CD14-positive monocyte (primary cell): ENCODE results near the gene CYP26A1. TPM values are rescaled to one million over a fixed set of nuclear protein-coding genes. Genes with fewer than 3 reads are reported as not detected.

Experiments
- DNase-seq, 3 donors: peaks; one replicate each; pipeline ENCODE4 v3.0.0-alpha.2; 2011 to 2022
- H2AFZ ChIP-seq: 2 replicates; pipeline ENCODE4 v1.6.0; 2012; ENCODE audit warnings: mild to moderate bottlenecking, low read depth, low read length, inconsistent platforms; ENCODE audit not compliant: insufficient read depth, poor library complexity, severe bottlenecking
- H3K27ac ChIP-seq, 2 donors: 1 replicate in 1 of 2; 2 replicates in 1 of 2; pipeline ENCODE4 v1.5.1; 2012 to 2013; ENCODE audit warnings: low read length in 2 of 2, control low read depth in 1 of 2, inconsistent platforms in 1 of 2, low read depth in 1 of 2, mild to moderate bottlenecking in 1 of 2
- H3K27me3 ChIP-seq, 2 donors: one replicate each; pipeline versions ENCODE4 v1.6.0 to v1.6.1; 2011 to 2013; ENCODE audit warnings: low read length in 2 of 2; ENCODE audit not compliant: control insufficient read depth in 2 of 2, insufficient read depth in 2 of 2
- H3K36me3 ChIP-seq, 2 donors: replicated peaks in 1 of 2; 1 replicate in 1 of 2; 2 replicates in 1 of 2; pipeline versions ENCODE4 v1.5.1 to v1.6.1; 2012 to 2013; ENCODE audit warnings: low read length in 2 of 2, control low read depth in 1 of 2, inconsistent platforms in 1 of 2, mild to moderate bottlenecking in 1 of 2; ENCODE audit not compliant: insufficient read depth in 2 of 2, control insufficient read depth in 1 of 2
- H3K4me1 ChIP-seq, 2 donors: 1 replicate in 1 of 2; 2 replicates in 1 of 2; pipeline versions ENCODE4 v1.5.1 to v1.6.1; 2012 to 2013; ENCODE audit warnings: low read length in 2 of 2, control low read depth in 1 of 2, inconsistent platforms in 1 of 2, mild to moderate bottlenecking in 1 of 2, moderate library complexity in 1 of 2; ENCODE audit not compliant: insufficient read depth in 2 of 2, control insufficient read depth in 1 of 2
- H3K4me2 ChIP-seq: replicated peaks from 2 replicates; pipeline ENCODE3; 2012; ENCODE audit warnings: low read length, moderate library complexity, mild to moderate bottlenecking; ENCODE audit not compliant: poor library complexity, severe bottlenecking; ENCODE audit errors: extremely low read depth
- H3K4me3 ChIP-seq, 3 experiments: fragments of 200-600 bp in 1 of 3; sonication (generic) in 1 of 3; replicated peaks in 1 of 3; 1 replicate in 2 of 3; 2 replicates in 1 of 3; pipeline ENCODE4 v1.5.1; 2011 to 2013; ENCODE audit warnings: low read length in 3 of 3, mild to moderate bottlenecking in 3 of 3, control low read depth in 2 of 3, low read depth in 2 of 3, inconsistent platforms in 1 of 3, moderate library complexity in 1 of 3
- H3K79me2 ChIP-seq: 2 replicates; pipeline ENCODE4 v1.6.0; 2012; ENCODE audit warnings: mild to moderate bottlenecking, control low read depth, inconsistent platforms, low read length, moderate library complexity; ENCODE audit not compliant: insufficient read depth
- H3K9ac ChIP-seq: 2 replicates; pipeline ENCODE4 v1.6.0; 2017; ENCODE audit warnings: low read length, mild to moderate bottlenecking; ENCODE audit not compliant: insufficient read depth, poor library complexity, severe bottlenecking
- H3K9me3 ChIP-seq, 2 donors: replicated peaks in 1 of 2; 1 replicate in 1 of 2; 2 replicates in 1 of 2; pipeline versions ENCODE4 v1.5.1 to v1.6.1; 2012 to 2013; ENCODE audit warnings: low read length in 2 of 2, control low read depth in 1 of 2; ENCODE audit not compliant: control insufficient read depth in 1 of 2, insufficient read depth in 1 of 2
- H4K20me1 ChIP-seq: 2 replicates; pipeline ENCODE4 v1.6.0; 2012; ENCODE audit warnings: mild to moderate bottlenecking, low read length, control low read depth, moderate library complexity; ENCODE audit not compliant: insufficient read depth
- H3K27ac Mint-ChIP-seq, 7 donors: one replicate each; pipeline ENCODE4 v1.8.0; 2020; ENCODE audit warnings: mild to moderate bottlenecking in 7 of 7, mixed read lengths in 7 of 7, moderate library complexity in 6 of 7, inconsistent platforms in 2 of 7
- H3K27me3 Mint-ChIP-seq, 3 donors: one replicate each; pipeline ENCODE4 v1.8.0; 2021 to 2022; ENCODE audit warnings: low read depth in 3 of 3, mild to moderate bottlenecking in 3 of 3, mixed read lengths in 3 of 3, moderate library complexity in 3 of 3, inconsistent platforms in 1 of 3
- H3K36me3 Mint-ChIP-seq, 2 donors: one replicate each; pipeline ENCODE4 v1.8.0; 2020; ENCODE audit warnings: mixed read lengths in 2 of 2, inconsistent platforms in 1 of 2, mild to moderate bottlenecking in 1 of 2
- H3K4me1 Mint-ChIP-seq: one replicate; pipeline ENCODE4 v1.8.0; 2020; ENCODE audit warnings: mild to moderate bottlenecking, mixed read lengths
- H3K4me3 Mint-ChIP-seq, 2 donors: one replicate each; pipeline ENCODE4 v1.8.0; 2020; ENCODE audit warnings: mild to moderate bottlenecking in 2 of 2, mixed read lengths in 2 of 2, moderate library complexity in 1 of 2
- H3K9me3 Mint-ChIP-seq, 7 donors: one replicate each; pipeline ENCODE4 v1.8.0; 2020 to 2022; ENCODE audit warnings: mixed read lengths in 7 of 7, mild to moderate bottlenecking in 6 of 7, moderate library complexity in 6 of 7, inconsistent platforms in 2 of 7
- CTCF ChIP-seq: fragments of 200-600 bp; IDR thresholded peaks from one replicate; pipeline ENCODE4 v1.8.0; 2022; ENCODE audit warnings: antibody characterized with exemption, mild to moderate bottlenecking
- WGBS: methylation state at CpG from one replicate; pipeline ENCODE4 v1.1.5; 2013; ENCODE audit warnings: missing lambda C conversion rate; ENCODE audit not compliant: insufficient coverage; 5-methylcytosine and 5-hydroxymethylcytosine counted together
- intact Hi-C, 2 donors: fragments of 100-400 bp; cut with micrococcal nuclease; formaldehyde crosslinking; loops; one replicate each; pipeline versions ENCODE4 v1.15.0 to v1.15.1; 2023
- polyA plus RNA-seq, 3 donors: library from polyadenylated mRNA; depleted of rRNA in 1 of 3; unstranded in 2 of 3; stranded (reverse) in 1 of 3; fragments of 300-500 nt in 2 of 3; fragments of >200 nt in 1 of 3; fragmentation: Illumina TruSeq in 2 of 3; gene quantifications; 1 replicate in 2 of 3; 2 replicates in 1 of 3; pipeline ENCODE4 v1.2.3, GENCODE V29; 2012 to 2021

The CYP26A1 gene
- polyA plus RNA-seq, 3 donors, result not detected

DNA sequence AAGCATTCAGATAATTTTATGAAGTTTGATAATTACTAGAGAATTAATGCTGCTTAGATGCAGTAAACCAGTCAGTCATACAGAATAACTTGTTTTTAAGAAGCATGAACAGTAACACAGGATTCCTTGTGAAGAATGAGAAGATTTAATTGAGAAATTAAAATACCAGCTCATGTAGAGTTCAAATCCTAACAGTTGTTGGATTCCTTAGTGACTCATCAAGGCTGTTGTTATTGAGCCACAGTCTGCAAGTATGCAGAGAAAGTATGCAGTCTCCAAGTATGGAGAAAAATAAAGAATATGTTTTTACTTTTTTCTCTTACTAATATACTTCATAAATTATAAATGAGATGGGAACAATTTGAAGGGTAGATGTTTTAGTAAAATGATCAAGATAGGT is 43.3 kb upstream of the CYP26A1 start:
- Mint-ChIP-seq H3K27me3 (peaks cover 0 to 2% (median 0%) of the 10 kb centered on the region in 3 donors), H3K4me1 (no peaks in the 10 kb centered on the region), H3K36me3 (peaks cover 35 to 46% of the 10 kb centered on the region in 2 donors), H3K27ac (no peak overlapping the region), H3K4me3 (no peak overlapping the region), H3K9me3 (peaks cover 0 to 6% (median 0%) of the 10 kb centered on the region in 7 donors)
- Histone ChIP-seq H3K36me3 (peaks cover 14 to 31% of the 10 kb centered on the region in 2 donors), H4K20me1 (no peaks in the 10 kb centered on the region), H3K4me1 (no peaks in the 10 kb centered on the region), H3K9ac (no peak overlapping the region), H3K4me3 (no peak overlapping the region), H2AFZ (no peak overlapping the region), H3K9me3 (no peaks in the 10 kb centered on the region), H3K79me2 (no peaks in the 10 kb centered on the region), H3K4me2 (no peak overlapping the region), H3K27me3 (no peaks in the 10 kb centered on the region), H3K27ac (no peak overlapping the region)
- no peak for TF ChIP-seq CTCF
- DNase-seq, result no peak
- intact Hi-C loops, result no loop called here

DNA sequence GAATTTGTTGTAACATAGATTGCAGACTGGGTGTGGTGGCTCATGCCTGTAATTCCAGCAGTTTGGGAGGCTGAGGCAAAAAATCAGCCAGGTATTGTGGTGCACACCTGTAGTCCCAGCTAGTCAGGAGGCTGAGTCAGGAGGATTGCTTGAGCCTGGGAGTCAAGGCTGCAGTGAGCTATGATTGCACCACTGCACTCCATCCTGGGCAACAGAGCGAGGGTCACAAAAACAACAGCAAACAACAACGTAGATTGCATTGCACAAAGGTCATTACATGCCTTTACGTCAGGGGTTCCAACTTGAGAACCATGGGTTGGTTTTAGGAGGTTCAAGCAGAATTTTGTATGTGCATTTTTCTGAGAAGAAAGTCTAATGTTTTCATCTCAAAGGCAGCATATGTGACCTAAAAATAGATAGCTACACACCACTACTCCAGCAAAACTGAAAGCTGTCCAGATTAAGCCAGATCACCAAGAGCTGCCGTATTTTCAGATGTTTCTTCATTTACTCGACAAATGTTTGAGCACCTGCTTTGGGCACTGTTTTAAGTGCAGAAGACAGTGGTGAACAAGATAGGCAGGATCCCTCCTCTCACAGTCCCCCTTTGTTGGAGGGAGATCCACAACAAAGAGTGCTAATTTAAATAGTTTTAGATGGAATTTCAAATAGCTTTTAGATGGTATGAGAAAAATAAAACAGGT is 41.4 kb upstream of the CYP26A1 start:
- Histone ChIP-seq H3K4me3 (no peak overlapping the region), H3K9me3 (no peaks in the 10 kb centered on the region), H3K79me2 (no peaks in the 10 kb centered on the region), H3K4me1 (no peaks in the 10 kb centered on the region), H3K27ac (no peak overlapping the region), H4K20me1 (no peaks in the 10 kb centered on the region), H3K27me3 (no peaks in the 10 kb centered on the region), H3K9ac (no peak overlapping the region), H3K36me3 (peaks cover 5 to 12% of the 10 kb centered on the region in 2 donors), H2AFZ (no peak overlapping the region), H3K4me2 (no peak overlapping the region)
- no peak for DNase-seq
- 100% methylated on average over 1 of the region's 5 CpGs for WGBS
- Mint-ChIP-seq H3K27me3 (peaks cover 0 to 2% (median 2%) of the 10 kb centered on the region in 3 donors), H3K4me1 (no peaks in the 10 kb centered on the region), H3K27ac (peak overlapping the region in 1 of 7 donors; percentile 47), H3K4me3 (no peak overlapping the region), H3K36me3 (peaks cover 23 to 35% of the 10 kb centered on the region in 2 donors), H3K9me3 (no peaks in the 10 kb centered on the region)
- TF ChIP-seq CTCF, result no peak
- intact Hi-C loops, result no loop called here
